Prostate gland (tissue), 2 donors: ENCODE data around the gene GAREM1. TPM values are rescaled to one million over a fixed set of nuclear protein-coding genes. Genes with fewer than 3 reads are reported as not detected.

ENCODE experiments used
- DNase-seq: peaks from one replicate; pipeline ENCODE4 v3.0.0-alpha.2; 2019; ENCODE audit warnings: low spot score
- H3K27ac ChIP-seq, 2 donors: fragments of 200-600 bp; sonication (generic); 2 replicates each; pipeline ENCODE4 v1.5.1; 2017 to 2019
- H3K27me3 ChIP-seq: fragments of 200-600 bp; sonication (generic); replicated peaks from 2 replicates; pipeline ENCODE4 v1.5.1; 2019; ENCODE audit not compliant: insufficient read depth
- H3K36me3 ChIP-seq, 2 donors: fragments of 200-600 bp; sonication (generic); 1 replicate in 1 of 2; 2 replicates in 1 of 2; pipeline versions ENCODE4 v1.5.1 to v1.8.1; 2017 to 2019
- H3K4me1 ChIP-seq: fragments of 200-600 bp; sonication (generic); replicated peaks from 2 replicates; pipeline ENCODE4 v1.5.1; 2019
- H3K4me3 ChIP-seq, 2 donors: fragments of 200-600 bp; sonication (generic); 2 replicates each; pipeline ENCODE4 v1.5.1; 2017 to 2019
- H3K9me3 ChIP-seq: fragments of 200-600 bp; sonication (generic); 2 replicates; pipeline ENCODE4 v1.5.1; 2017
- CTCF ChIP-seq, 4 experiments: fragments of 200-600 bp in 2 of 4; fragments of 450-650 bp in 2 of 4; sonication (generic) in 2 of 4; IDR thresholded peaks; 1 replicate in 3 of 4; 2 replicates in 1 of 4; pipeline ENCODE4 v1.5.1; 2016 to 2019; ENCODE audit warnings: antibody characterized with exemption in 4 of 4, mild to moderate bottlenecking in 2 of 4, moderate library complexity in 2 of 4
- POLR2A ChIP-seq: fragments of 450-650 bp; IDR thresholded peaks from one replicate; pipeline ENCODE4 v1.6.1; 2016; ENCODE audit warnings: antibody characterized with exemption, mild to moderate bottlenecking
- POLR2AphosphoS5 ChIP-seq: sonication (generic); formaldehyde crosslinking; IDR thresholded peaks from one replicate; pipeline ENCODE4 v1.6.1; 2017; ENCODE audit warnings: antibody characterized with exemption
- WGBS: methylation state at CpG from one replicate; pipeline ENCODE4 v1.1.5; 2018; 5-methylcytosine and 5-hydroxymethylcytosine counted together
- intact Hi-C: fragments of 100-400 bp; cut with DNase I; formaldehyde crosslinking; loops from one replicate; pipeline ENCODE4 v1.14.2; 2022
- total RNA-seq, 2 donors: library from RNA; depleted of rRNA; stranded (reverse); fragments of >200 nt; gene quantifications; one replicate each; pipeline ENCODE4 v1.1.0, GENCODE V29; 2016

The GAREM1 gene
- total RNA-seq, 2 donors from 2014 or later: 9.5 to 14.9 TPM

GRCh38 chr18:32259553-32259952 lies 211.1 kb downstream of the GAREM1 start:
- TF ChIP-seq POLR2A (no peak), POLR2AphosphoS5 (no peak), CTCF (IDR thresholded peaks at IDR 0.05) (no peak)
- no peaks in the 10 kb centered on the region for H3K27me3 ChIP-seq
- no peak overlapping the region for H3K27ac ChIP-seq
- no peaks in the 10 kb centered on the region for H3K9me3 ChIP-seq
- no peak overlapping the region for H3K4me3 ChIP-seq
- no peaks in the 10 kb centered on the region for H3K4me1 ChIP-seq
- intact Hi-C loops: no loop called here
- no peaks in the 10 kb centered on the region for H3K36me3 ChIP-seq
- WGBS: 86% methylated on average over 6 of the region's 6 CpGs
- no peak for DNase-seq

- H3K4me3 ChIP-seq: no peak overlapping the region
- intact Hi-C loops: no loop called here
- DNase-seq: no peak
- no peaks in the 10 kb centered on the region for H3K4me1 ChIP-seq
- WGBS: 79% methylated on average over 5 of the region's 5 CpGs
- H3K27ac ChIP-seq: no peak overlapping the region
- H3K36me3 ChIP-seq: no peaks in the 10 kb centered on the region
- H3K9me3 ChIP-seq: no peaks in the 10 kb centered on the region
- TF ChIP-seq POLR2AphosphoS5: no peak
- no peak for TF ChIP-seq POLR2A
- H3K27me3 ChIP-seq: no peaks in the 10 kb centered on the region
These were observed 212.0 kb downstream of the GAREM1 start for GRCh38 chr18:32258558-32259204.

GRCh38 chr18:32258148-32258547 lies 212.5 kb downstream of the GAREM1 start:
- intact Hi-C loops: no loop called here
- WGBS: 84% methylated on average over 2 of the region's 2 CpGs

GRCh38 chr18:32257084-32257785 lies 213.4 kb downstream of the GAREM1 start:
- Histone ChIP-seq H3K4me1 (no peaks in the 10 kb centered on the region), H3K27ac (no peak overlapping the region), H3K9me3 (no peaks in the 10 kb centered on the region), H3K4me3 (no peak overlapping the region), H3K27me3 (no peaks in the 10 kb centered on the region), H3K36me3 (no peaks in the 10 kb centered on the region)
- intact Hi-C loops: no loop called here
- TF ChIP-seq POLR2AphosphoS5: no peak
- TF ChIP-seq CTCF (IDR thresholded peaks at IDR 0.05): no peak
- no peak for TF ChIP-seq POLR2A
- WGBS: 72% methylated on average over 5 of the region's 5 CpGs
- no peak for DNase-seq

More at GRCh38 chr18:32258148-32258547, 212.5 kb downstream of the GAREM1 start:
- H3K36me3 ChIP-seq: no peaks in the 10 kb centered on the region
- no peak overlapping the region for H3K4me3 ChIP-seq
- no peak for DNase-seq
- no peak for TF ChIP-seq POLR2A
- H3K27me3 ChIP-seq: no peaks in the 10 kb centered on the region
- no peak overlapping the region for H3K27ac ChIP-seq
- no peaks in the 10 kb centered on the region for H3K9me3 ChIP-seq
- H3K4me1 ChIP-seq: no peaks in the 10 kb centered on the region

- Histone ChIP-seq H3K9me3 (no peaks in the 10 kb centered on the region), H3K4me1 (no peaks in the 10 kb centered on the region), H3K27ac (no peak overlapping the region), H3K36me3 (no peaks in the 10 kb centered on the region), H3K27me3 (no peaks in the 10 kb centered on the region), H3K4me3 (no peak overlapping the region)
- intact Hi-C loops: no loop called here
- TF ChIP-seq POLR2A (no peak), CTCF (IDR thresholded peaks at IDR 0.05) (no peak), POLR2AphosphoS5 (no peak)
- no peak for DNase-seq
- WGBS: 53% methylated on average over 3 of the region's 3 CpGs
These were observed 215.1 kb downstream of the GAREM1 start for GRCh38 chr18:32255570-32255969.
